ENCODE measurements around the gene AQP5. TPM values are rescaled to one million over a fixed set of nuclear protein-coding genes. Genes with fewer than 3 reads are reported as not detected.
"Not testable (repeated sequence)": the region's sequence is repeated elsewhere in the genome, so short reads cannot be mapped to it uniquely, and the experiment has no call there.

AQP5 gene
- total RNA-seq, 4 donors from 2014 or later: 0.21 TPM; not detected in 3

- no peaks in the 10 kb centered on the region for H3K27me3 ChIP-seq
- no peak overlapping the region for H3K4me3 ChIP-seq
- 0 to 2% methylated on average over 7 to 8 of the region's 8 CpGs for WGBS, 2 donors
- peaks cover 0 to 14% (median 0%) of the 10 kb centered on the region in 4 donors for H3K4me1 ChIP-seq
- H3K9me3 ChIP-seq: no peaks in the 10 kb centered on the region
- H3K36me3 ChIP-seq: peaks cover 0 to 3% (median 0%) of the 10 kb centered on the region in 3 donors
- no peak for DNase-seq (ENCODE audit: low spot score in 2 of 2)
- TF ChIP-seq EP300 (IDR thresholded peaks at IDR 0.05) (no peak), POLR2A (IDR thresholded peaks at IDR 0.05) (no peak), CTCF (IDR thresholded peaks at IDR 0.05) (no peak)
- H3K27ac ChIP-seq: no peak overlapping the region
Observed at GRCh38 chr12:49983892-49984291, 22.2 kb downstream of the AQP5 start.

- no peak for TF ChIP-seq POLR2A (IDR thresholded peaks at IDR 0.05)
- no peak for TF ChIP-seq CTCF (IDR thresholded peaks at IDR 0.05)
- no peak for TF ChIP-seq EP300 (IDR thresholded peaks at IDR 0.05)
- 87 to 88% methylated on average over 9 of the region's 9 CpGs for WGBS, 2 donors
Observed at GRCh38 chr12:49984476-49985359, 23.0 kb downstream of the AQP5 start.

GRCh38 chr12:49985981-49986380, 24.3 kb downstream of the AQP5 start:
- Histone ChIP-seq H3K9me3 (no peaks in the 10 kb centered on the region), H3K4me3 (no peak overlapping the region), H3K36me3 (peaks cover 0 to 12% (median 0%) of the 10 kb centered on the region in 3 donors), H3K27ac (no peak overlapping the region), H3K27me3 (no peaks in the 10 kb centered on the region), H3K4me1 (peaks cover 0 to 14% (median 0%) of the 10 kb centered on the region in 4 donors)
- WGBS, 2 donors: 82 to 90% methylated on average over 5 of the region's 5 CpGs
- DNase-seq (ENCODE audit: low spot score in 2 of 2): no peak
- TF ChIP-seq CTCF (IDR thresholded peaks at IDR 0.05) (no peak), POLR2A (IDR thresholded peaks at IDR 0.05) (no peak), EP300 (IDR thresholded peaks at IDR 0.05) (no peak)

More at GRCh38 chr12:49984476-49985359, 23.0 kb downstream of the AQP5 start:
- Histone ChIP-seq H3K36me3 (peaks cover 0 to 5% (median 0%) of the 10 kb centered on the region in 3 donors), H3K27me3 (no peaks in the 10 kb centered on the region), H3K4me1 (peaks cover 0 to 14% (median 0%) of the 10 kb centered on the region in 4 donors), H3K27ac (no peak overlapping the region), H3K9me3 (no peaks in the 10 kb centered on the region), H3K4me3 (no peak overlapping the region)
- no peak for DNase-seq (ENCODE audit: low spot score in 2 of 2)

GRCh38 chr12:49986476-49986875, 24.8 kb downstream of the AQP5 start:
- not testable (repeated sequence) for H3K4me3 ChIP-seq; H3K27ac ChIP-seq; H3K9me3 ChIP-seq; H3K27me3 ChIP-seq; DNase-seq (ENCODE audit: low spot score in 2 of 2)
- H3K4me1 ChIP-seq: peaks cover 0 to 14% (median 0%) of the 10 kb centered on the region in 4 donors
- H3K36me3 ChIP-seq: peaks cover 0 to 13% (median 0%) of the 10 kb centered on the region in 3 donors
- WGBS, 2 donors: 87 to 91% methylated on average over 3 of the region's 3 CpGs

GRCh38 chr12:49987625-49988303, 26.1 kb downstream of the AQP5 start:
- no peaks in the 10 kb centered on the region for H3K9me3 ChIP-seq
- H3K36me3 ChIP-seq: peaks cover 0 to 26% (median under 1%) of the 10 kb centered on the region in 3 donors
- H3K4me1 ChIP-seq: peaks cover 0 to 11% (median 0%) of the 10 kb centered on the region in 4 donors
- H3K4me3 ChIP-seq: no peak overlapping the region
- no peaks in the 10 kb centered on the region for H3K27me3 ChIP-seq
- WGBS, 2 donors: 78 to 85% methylated on average over 4 of the region's 4 CpGs
- H3K27ac ChIP-seq: no peak overlapping the region
- DNase-seq (ENCODE audit: low spot score in 2 of 2): no peak
- no peak for TF ChIP-seq CTCF (IDR thresholded peaks at IDR 0.05)
- no peak for TF ChIP-seq POLR2A (IDR thresholded peaks at IDR 0.05)
- TF ChIP-seq EP300 (IDR thresholded peaks at IDR 0.05): no peak

- H3K4me1 ChIP-seq; H3K4me3 ChIP-seq; H3K27ac ChIP-seq; H3K9me3 ChIP-seq; DNase-seq (ENCODE audit: low spot score in 2 of 2); H3K27me3 ChIP-seq: not testable (repeated sequence)
- WGBS, 2 donors: 93% methylated on average over 2 of the region's 2 CpGs
- H3K36me3 ChIP-seq: peaks cover 0 to 42% (median 4%) of the 10 kb centered on the region in 3 donors
Observed at GRCh38 chr12:49989400-49989799, 27.7 kb downstream of the AQP5 start.
